Amygdala (tissue), 56 donors: Measurements from ENCODE around the gene CLEC7A.

Experiments
- DNase-seq, 56 donors: peaks; one replicate each; lab custom pipeline; 2025; lab: John Stamatoyannopoulos, UW

CLEC7A gene

GRCh38 chr12:10130042-10130441 lies at the start of gene CLEC7A:
TSS of gene CLEC7A (minus strand) at chr12:10130199. CDS start at chr12:10130082, 117 bp downstream.
- DNase-seq: no peak

DNA sequence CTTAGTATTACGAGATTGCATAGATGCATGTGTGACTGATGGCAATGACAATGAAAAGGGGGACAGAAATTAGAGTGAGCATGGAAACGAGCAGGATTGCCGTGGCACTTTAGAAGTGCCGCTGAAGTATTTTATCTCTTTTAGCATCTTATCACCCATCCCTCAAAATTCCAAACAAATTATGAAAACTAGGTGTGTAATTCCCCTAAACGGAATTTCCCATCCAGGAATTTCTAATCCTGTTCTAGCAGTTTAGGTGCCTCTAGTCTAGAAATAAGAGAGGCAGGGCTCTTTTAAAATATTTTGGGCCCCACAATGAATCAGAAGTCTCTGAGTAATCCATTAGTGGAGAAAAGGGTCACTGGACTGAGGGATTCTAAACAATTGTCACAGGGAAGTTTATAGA lies 49.8 kb upstream of the CLEC7A start:
- no peak for DNase-seq

GRCh38 chr12:10178821-10179220 lies 48.8 kb upstream of the CLEC7A start, which contains the start of gene TMEM52B:
TSS of gene TMEM52B (plus strand) at chr12:10179032. CDS start at chr12:10179575, 543 bp downstream.
- DNase-seq: no peak

- DNase-seq: no peak
These were observed 46.0 kb upstream of the CLEC7A start for GRCh38 chr12:10175846-10176636.

GRCh38 chr12:10174986-10175614 lies 45.1 kb upstream of the CLEC7A start:
- no peak for DNase-seq

- no peak for DNase-seq
These were observed 42.2 kb upstream of the CLEC7A start, which contains the start of gene OLR1 for GRCh38 chr12:10171973-10172728. TSS of gene OLR1 (minus strand) at chr12:10172132. CDS start at chr12:10172077, 55 bp downstream.

DNA sequence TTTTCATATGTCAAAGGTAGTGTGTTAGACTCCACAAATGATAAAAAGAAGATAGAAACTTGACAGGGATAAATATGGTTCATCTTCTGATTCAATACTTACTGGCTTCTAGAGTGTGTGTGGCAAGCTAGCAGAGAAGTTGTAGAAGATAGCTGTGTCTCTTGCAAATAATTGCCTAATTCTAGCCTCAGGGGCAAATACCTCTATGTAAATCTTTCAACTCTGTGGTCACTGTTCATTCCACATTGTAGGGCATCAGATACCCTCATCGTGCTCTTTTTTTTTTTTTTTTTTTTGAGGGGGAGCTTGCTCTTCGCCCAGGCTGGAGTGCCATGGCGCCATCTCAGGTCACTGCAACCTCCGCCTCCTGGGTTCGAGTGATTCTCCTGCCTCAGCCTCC lies 40.2 kb upstream of the CLEC7A start:
- no peak for DNase-seq

DNA sequence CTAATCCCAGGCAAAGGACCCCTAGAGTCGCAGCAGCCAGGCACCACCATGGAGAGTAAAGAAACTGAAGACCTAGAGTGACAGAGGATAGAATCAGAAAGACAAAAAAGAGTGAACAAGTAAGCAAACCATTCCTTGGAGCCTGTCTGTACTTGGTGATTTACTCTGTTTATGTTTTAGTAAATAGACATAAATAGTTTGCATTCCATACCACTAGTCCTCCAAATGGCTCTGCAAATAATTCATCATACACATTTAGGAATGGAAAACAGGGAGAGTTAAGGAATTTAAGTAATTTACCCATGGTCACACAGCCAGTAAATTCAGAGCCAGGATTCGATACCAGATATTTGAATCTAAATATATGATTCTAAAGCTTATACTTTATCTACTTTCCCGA lies 39.1 kb upstream of the CLEC7A start:
- DNase-seq: no peak

DNA sequence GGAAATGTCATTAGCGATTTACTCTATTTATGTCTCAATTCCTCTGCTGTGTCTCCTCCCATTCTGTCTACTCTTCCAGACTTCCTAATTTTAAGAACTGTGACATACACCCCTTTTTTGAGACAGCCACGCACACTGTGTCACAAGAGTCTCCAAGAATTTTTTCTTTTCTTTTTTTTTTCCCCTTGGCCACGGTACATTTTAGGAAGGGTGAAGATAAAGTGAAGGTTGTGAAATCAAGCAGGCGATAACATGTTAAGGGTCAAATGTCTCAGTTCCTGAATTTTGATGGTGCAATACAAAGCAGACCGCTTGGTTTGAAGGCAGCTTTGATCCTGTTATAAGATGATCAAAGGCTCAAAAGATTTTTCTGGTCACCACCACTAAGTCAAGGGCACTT lies 37.6 kb upstream of the CLEC7A start:
- DNase-seq: no peak

GRCh38 chr12:10165421-10165820 lies 35.4 kb upstream of the CLEC7A start:
- no peak for DNase-seq

DNA sequence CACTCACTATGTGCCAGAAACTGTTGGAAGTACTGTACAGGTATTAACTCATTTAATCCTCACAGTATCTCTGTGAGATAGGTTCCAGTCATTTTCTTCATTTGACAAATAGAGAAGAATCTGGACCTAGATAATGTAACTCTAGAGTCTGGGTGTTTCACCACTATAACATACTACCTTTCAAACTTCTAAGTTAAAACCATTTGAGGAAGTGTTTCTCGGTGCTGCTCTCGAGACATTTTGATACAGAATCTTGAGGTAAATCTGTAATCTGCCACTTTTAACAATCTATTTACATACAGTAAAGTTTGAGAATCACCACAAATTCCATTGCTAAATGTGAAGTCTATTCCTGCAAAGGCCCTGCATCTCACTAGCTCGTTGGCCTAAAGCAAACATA lies 33.1 kb upstream of the CLEC7A start:
- no peak for DNase-seq

DNA sequence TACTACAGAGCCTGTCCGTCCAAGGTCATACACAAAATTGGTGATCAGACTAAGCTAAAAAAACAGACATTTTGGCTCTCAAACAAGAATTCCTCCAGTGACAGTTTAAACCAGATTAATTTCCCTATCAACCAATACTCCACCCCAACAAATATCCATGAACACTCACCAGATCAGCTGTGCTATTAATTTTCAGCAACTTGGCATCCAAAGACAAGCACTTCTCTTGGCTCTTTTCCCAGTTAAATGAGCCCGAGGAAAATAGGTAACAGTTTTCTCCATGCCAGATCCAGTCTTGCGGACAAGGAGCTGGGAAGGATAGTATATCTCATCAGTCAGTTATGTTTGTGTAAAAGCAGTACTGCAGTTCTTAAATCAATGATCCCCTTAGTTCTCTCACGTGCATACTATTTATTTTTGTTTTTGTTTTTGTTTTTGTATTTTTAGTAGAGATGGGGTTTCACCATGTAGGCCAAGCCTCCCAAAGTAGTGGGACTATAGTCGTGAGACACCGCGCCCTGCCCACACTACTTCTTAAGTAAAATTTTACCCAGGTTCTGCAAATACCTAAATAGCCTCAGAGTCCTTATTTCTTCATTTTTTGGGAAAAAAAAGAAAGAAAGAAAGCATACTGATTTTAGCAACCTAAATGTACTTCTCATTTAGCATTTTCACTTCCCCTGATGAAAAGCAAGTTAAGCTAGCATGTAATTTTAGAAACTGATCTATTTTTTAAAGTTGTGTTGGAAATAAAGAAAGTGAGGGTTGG lies 30.8 kb upstream of the CLEC7A start:
- DNase-seq: no peak

- no peak for DNase-seq
These were observed 29.3 kb upstream of the CLEC7A start for GRCh38 chr12:10159280-10159679.

- no peak for DNase-seq
These were observed 28.4 kb upstream of the CLEC7A start for GRCh38 chr12:10158406-10158805.

DNA sequence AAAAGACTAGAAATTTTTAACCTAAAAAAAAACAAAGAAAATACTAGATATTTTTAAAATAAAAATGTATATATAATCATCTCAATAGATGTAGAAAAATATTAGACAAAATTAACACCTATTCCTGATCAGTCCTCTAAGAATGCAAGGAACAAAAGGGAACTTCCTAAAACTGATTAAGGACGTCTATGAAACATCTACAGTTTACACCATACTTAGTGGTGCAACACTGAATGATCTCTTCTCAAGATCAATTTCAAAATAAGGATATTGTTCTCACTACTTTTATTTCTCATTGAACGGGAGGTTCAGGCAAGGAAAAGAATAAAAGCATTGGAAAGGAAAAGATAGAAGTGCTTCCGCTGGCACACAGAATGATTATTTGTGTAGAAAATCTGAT lies 26.0 kb upstream of the CLEC7A start:
- no peak for DNase-seq

GRCh38 chr12:10154145-10154496 lies 24.1 kb upstream of the CLEC7A start:
- peak in 10 of 56 donors; percentile 6 to 65 (median 41) for DNase-seq

DNA sequence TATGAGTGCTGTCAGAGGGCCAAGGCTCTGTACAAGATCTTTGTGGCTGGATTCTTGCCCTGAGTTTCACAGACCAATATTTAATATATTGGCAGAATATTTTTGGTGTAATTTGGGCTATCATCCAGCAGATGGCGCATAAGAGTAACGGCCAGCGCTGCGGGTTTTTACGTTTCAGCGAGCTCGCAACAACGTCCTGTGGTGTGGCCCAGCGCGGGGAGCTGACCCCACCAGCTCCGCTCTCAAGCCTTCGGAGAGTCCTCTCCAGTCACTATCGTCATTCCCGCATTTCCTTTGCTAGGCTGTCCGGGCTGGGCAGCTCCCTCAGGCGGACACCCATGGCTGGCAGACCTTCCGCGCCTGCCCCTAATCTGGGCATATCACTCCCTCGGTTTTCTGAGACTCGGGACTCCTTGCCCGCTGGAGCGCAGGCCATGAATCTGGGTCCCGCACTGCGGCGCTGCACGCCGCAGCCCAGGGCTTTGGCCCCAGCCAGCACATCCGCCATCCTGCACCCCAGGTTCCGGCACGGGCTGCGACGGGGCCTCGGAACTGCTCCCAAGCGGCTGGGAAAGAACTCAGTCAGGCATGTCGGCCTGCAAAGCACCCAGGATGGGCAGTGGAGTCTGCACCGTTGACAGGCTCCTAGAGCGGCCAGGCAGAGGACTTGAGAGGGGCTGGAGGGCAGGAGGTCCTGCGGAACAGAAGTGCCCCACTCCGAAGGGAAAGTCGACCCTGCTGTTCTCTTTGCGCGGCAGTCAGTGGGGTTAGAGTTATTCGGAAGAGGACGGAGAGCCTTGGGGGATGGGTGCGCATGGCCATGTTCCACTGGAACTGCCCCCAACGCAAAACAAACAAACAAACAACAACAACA lies 23.5 kb upstream of the CLEC7A start:
- DNase-seq: peak; percentile 23 to 89 (median 64)

DNA sequence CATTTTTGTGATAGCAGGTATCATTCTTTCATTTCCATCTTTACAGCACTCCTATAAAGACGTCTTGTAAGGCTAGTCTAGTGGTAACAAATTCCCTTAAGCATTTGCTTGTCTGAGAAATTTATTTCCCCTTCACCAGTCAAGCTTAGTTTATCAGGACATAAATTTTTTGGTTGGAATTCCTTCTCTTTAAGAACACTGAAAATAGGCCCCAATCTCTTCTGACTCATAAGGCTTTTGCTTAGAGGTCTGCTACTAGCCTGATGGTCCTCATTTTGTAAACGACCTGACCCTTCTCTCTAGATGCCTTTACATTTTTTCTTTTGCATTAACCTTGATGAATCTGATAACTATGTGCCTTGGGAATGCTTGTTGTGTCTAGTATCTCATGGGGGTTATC lies 21.6 kb upstream of the CLEC7A start:
- no peak for DNase-seq

GRCh38 chr12:10147714-10148403 lies 17.9 kb upstream of the CLEC7A start:
- no peak for DNase-seq
